Psoas muscle (tissue), 8 donors: ENCODE measurements around the gene RBFOX1. TPM values are rescaled to one million over a fixed set of nuclear protein-coding genes. Genes with fewer than 3 reads are reported as not detected.

ENCODE experiments used
- ATAC-seq, 4 donors: fragments of 200-7000 bp; cut with Tn5 transposase; one replicate each; pipeline ENCODE4 v1.9.1; 2020; ENCODE audit warnings: moderate library complexity in 3 of 4, mild to moderate bottlenecking in 2 of 4
- DNase-seq, 2 donors: peaks; one replicate each; pipeline ENCODE4 v3.0.0-alpha.2; 2020
- H3K27ac ChIP-seq: fragments of 200-600 bp; one replicate; pipeline ENCODE4 v1.8.0; 2022
- H3K27me3 ChIP-seq, 3 donors: fragments of 200-600 bp in 1 of 3; one replicate each; pipeline versions ENCODE4 v1.6.1 to v1.8.0; 2013 to 2022; ENCODE audit warnings: low read length in 2 of 3, mild to moderate bottlenecking in 2 of 3, moderate library complexity in 1 of 3; ENCODE audit not compliant: insufficient read depth in 3 of 3
- H3K36me3 ChIP-seq, 2 donors: fragments of 200-600 bp in 1 of 2; one replicate each; pipeline versions ENCODE4 v1.6.1 to v1.8.0; 2013 to 2022; ENCODE audit warnings: low read depth in 1 of 2, mild to moderate bottlenecking in 1 of 2, moderate library complexity in 1 of 2; ENCODE audit not compliant: insufficient read depth in 1 of 2
- H3K4me1 ChIP-seq: fragments of 200-600 bp; one replicate; pipeline ENCODE4 v1.8.0; 2022
- H3K4me3 ChIP-seq: fragments of 200-600 bp; one replicate; pipeline ENCODE4 v1.8.0; 2022; ENCODE audit warnings: mild to moderate bottlenecking
- H3K9me3 ChIP-seq: fragments of 200-600 bp; one replicate; pipeline ENCODE4 v1.8.0; 2022
- WGBS, 3 donors: extraction: QIAGEN DNeasy Blood & Tissue Kit; methylation state at CpG; one replicate each; pipeline versions ENCODE4 v1.1.6 to v1.1.7; 2013; 5-methylcytosine and 5-hydroxymethylcytosine counted together
- intact Hi-C, 2 donors: fragments of 100-400 bp; cut with DNase I; formaldehyde crosslinking; loops; one replicate each; pipeline versions ENCODE4 v1.11.0 to v1.14.2; 2022
- polyA plus RNA-seq, 3 donors: library from polyadenylated mRNA; stranded (reverse); fragments of 200-250 nt; gene quantifications; one replicate each; pipeline ENCODE4 v1.2.3, GENCODE V29; 2013
- total RNA-seq, 4 donors: library from RNA; stranded (reverse); fragmentation: NEBNext Ultra II Directional in 2 of 4; extraction: Animal tissue kit (Norgen Biotek cat#: 25700) in 2 of 4; gene quantifications; one replicate each; pipeline versions ENCODE4 v1.2.1 to v1.2.4, GENCODE V29; 2021 to 2023
- TF ChIP-seq, protein P1 (sequence below): fragments of 200-600 bp; IDR thresholded peaks from one replicate; pipeline ENCODE4 v1.8.0; 2022; ENCODE audit warnings: antibody characterized with exemption
- donor health status: healthy with polysubstance abuse.
- donor health status: DM: no; HTN: no; CAD: no; lungs with moderate emphysema.
- donor health status: Bipolar disorder and iron deficiency.
- donor health status: healthy.
- donor health status: DM: yes; HTN: yes; CAD: no.
- donor health status: DM: no; HTN: no; CAD: no.
- donor health status: DM: no; HTN: no; CAD: no.
- donor health status: DM: yes; HTN: yes; CAD: no.

RBFOX1 gene
- total and polyA plus RNA-seq, 7 donors: 2.8 to 141 (median 113) TPM

DNA sequence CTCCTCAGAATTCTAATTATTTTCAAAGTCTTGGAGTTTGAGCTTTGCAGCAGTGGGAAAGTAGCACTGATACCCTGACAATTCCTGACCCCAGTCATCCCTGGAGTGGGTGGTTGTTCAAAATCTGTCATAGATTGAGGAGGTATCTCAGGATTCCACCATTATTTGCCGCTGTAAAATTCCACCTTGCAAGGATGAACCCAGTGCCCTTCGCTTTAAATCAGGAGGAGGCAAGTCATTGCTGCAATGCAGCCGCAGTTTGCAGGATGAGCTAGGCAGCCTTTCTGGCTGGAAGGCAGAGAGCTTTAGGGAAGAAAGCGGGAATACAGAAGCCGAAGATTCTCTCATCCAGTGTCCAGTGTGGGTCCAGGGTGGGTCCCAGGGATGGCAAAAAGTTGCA, 296.9 kb downstream of the RBFOX1 start:
- 88 to 91% (median 91%) methylated on average over 5 of the region's 5 CpGs for WGBS, 3 donors

DNA sequence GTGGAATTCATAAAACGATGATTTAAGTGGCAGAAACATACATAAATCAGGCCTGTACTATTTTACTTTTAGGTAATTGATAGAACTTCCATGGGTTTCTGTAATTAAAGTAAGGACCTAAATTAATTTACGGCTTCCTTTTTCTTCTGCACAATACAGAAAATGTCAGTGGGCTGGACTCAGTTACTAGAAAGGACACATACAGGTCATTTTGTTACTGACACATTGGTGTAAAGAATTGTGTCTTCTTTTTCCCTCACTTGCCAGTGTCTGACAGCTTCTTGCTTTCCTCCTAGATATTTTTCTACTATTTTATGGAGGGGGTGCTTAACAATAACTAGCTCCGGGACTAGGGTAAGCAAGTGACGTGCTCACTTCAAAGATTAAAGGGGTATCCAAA, 304.8 kb downstream of the RBFOX1 start:
- DNase-seq (no peak), ATAC-seq (no peak)
- H3K4me1 ChIP-seq: no peaks in the 10 kb centered on the region
- peaks cover 0 to 19% of the 10 kb centered on the region in 2 donors for H3K36me3 ChIP-seq
- TF ChIP-seq, protein P1, sequence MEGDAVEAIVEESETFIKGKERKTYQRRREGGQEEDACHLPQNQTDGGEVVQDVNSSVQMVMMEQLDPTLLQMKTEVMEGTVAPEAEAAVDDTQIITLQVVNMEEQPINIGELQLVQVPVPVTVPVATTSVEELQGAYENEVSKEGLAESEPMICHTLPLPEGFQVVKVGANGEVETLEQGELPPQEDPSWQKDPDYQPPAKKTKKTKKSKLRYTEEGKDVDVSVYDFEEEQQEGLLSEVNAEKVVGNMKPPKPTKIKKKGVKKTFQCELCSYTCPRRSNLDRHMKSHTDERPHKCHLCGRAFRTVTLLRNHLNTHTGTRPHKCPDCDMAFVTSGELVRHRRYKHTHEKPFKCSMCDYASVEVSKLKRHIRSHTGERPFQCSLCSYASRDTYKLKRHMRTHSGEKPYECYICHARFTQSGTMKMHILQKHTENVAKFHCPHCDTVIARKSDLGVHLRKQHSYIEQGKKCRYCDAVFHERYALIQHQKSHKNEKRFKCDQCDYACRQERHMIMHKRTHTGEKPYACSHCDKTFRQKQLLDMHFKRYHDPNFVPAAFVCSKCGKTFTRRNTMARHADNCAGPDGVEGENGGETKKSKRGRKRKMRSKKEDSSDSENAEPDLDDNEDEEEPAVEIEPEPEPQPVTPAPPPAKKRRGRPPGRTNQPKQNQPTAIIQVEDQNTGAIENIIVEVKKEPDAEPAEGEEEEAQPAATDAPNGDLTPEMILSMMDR: no peak
- H3K4me3 ChIP-seq: no peak overlapping the region
- H3K27ac ChIP-seq: no peak overlapping the region
- H3K9me3 ChIP-seq: no peaks in the 10 kb centered on the region
- 80 to 90% (median 89%) methylated on average over 4 of the region's 4 CpGs for WGBS, 3 donors
- intact Hi-C loops: no loop called here
- H3K27me3 ChIP-seq: no peaks in the 10 kb centered on the region

More for the DNA sequence above, 296.9 kb downstream of the RBFOX1 start:
- H3K36me3 ChIP-seq: peaks cover 0 to 42% of the 10 kb centered on the region in 2 donors
- DNase-seq (no peak), ATAC-seq (no peak)
- H3K27ac ChIP-seq: no peak overlapping the region
- no peaks in the 10 kb centered on the region for H3K27me3 ChIP-seq
- TF ChIP-seq, protein P1: no peak
- no peaks in the 10 kb centered on the region for H3K4me1 ChIP-seq
- intact Hi-C loops: no loop called here
- no peak overlapping the region for H3K4me3 ChIP-seq
- no peaks in the 10 kb centered on the region for H3K9me3 ChIP-seq

DNA sequence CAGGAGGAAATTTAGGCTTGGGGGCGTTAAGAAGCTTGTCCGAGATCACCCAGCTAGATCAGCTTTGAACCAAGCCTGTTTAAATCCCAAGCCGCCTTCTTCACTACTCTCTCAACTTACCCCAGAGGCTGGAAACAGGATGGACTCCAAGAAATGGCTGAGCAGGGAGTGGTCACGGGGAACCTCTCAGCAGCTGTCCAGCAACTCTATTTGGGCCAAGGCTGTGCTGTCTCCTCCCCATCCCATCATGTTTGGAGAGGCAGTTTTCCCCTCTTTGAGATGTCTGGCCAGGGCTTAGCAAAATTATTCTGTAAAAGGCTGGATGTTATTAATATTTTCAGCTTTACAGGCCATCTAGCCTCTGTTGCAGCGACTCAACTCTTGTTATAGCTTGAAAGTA, 305.7 kb downstream of the RBFOX1 start:
- H3K9me3 ChIP-seq: no peaks in the 10 kb centered on the region
- intact Hi-C loops: no loop called here
- ATAC-seq: no peak
- no peaks in the 10 kb centered on the region for H3K4me1 ChIP-seq
- DNase-seq: no peak
- H3K27me3 ChIP-seq: no peaks in the 10 kb centered on the region
- no peak overlapping the region for H3K4me3 ChIP-seq
- WGBS, 3 donors: 75 to 83% (median 77%) methylated on average over 5 of the region's 5 CpGs
- H3K36me3 ChIP-seq: peaks cover 0 to 26% of the 10 kb centered on the region in 2 donors
- TF ChIP-seq, protein P1: no peak
- no peak overlapping the region for H3K27ac ChIP-seq

DNA sequence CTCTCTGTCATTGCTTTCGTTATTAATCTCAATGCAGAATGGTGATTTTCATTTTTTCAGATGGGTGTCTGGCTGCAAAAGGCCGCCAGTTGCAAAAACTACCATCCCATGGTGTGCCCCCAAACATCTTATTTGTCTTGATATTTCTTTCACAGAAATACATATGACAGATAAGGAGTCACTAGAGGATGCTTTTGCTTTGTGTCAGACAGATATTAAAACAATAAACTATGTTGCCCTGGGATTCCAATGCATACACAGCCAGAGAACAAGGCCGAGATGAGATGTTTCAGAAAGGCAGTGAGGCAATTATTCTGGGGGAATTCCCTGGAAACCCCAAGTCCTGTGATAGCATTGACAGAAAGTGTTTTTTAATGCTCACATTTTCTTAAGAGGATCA, 307.7 kb downstream of the RBFOX1 start:
- Histone ChIP-seq H3K27ac (no peak overlapping the region), H3K4me1 (no peaks in the 10 kb centered on the region), H3K4me3 (no peak overlapping the region), H3K36me3 (peaks cover 0 to 15% of the 10 kb centered on the region in 2 donors), H3K9me3 (no peaks in the 10 kb centered on the region), H3K27me3 (no peaks in the 10 kb centered on the region)
- 77 to 85% (median 80%) methylated on average over 3 of the region's 3 CpGs for WGBS, 3 donors
- no peak for DNase-seq
- no peak for ATAC-seq
- TF ChIP-seq, protein P1: no peak
- intact Hi-C loops: no loop called here

DNA sequence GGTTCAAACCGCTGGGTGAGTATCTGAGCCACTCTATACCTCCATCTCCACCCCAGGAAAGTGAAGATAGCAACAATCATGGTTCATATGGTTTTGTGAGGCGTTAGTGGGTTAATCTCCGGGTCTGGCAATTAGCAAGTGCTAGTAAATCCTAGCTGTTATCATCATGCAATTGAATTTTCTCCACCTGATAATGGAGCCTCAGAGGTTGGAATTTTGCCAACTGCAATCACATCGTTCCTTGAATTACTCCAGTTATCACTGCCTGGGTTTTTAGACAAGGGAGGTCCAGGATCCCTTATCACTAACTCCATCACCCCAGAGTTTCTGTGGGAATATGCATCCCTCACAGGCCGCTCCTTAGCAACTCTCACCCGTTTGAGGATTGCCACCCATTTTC, 311.5 kb downstream of the RBFOX1 start:
- WGBS, 3 donors: 61 to 68% (median 62%) methylated on average over 6 of the region's 6 CpGs
- Histone ChIP-seq H3K9me3 (no peaks in the 10 kb centered on the region), H3K27me3 (no peaks in the 10 kb centered on the region), H3K4me1 (no peaks in the 10 kb centered on the region), H3K36me3 (peaks cover 0 to 8% of the 10 kb centered on the region in 2 donors), H3K27ac (no peak overlapping the region), H3K4me3 (no peak overlapping the region)
- TF ChIP-seq, protein P1: no peak
- DNase-seq (no peak), ATAC-seq (no peak)
- intact Hi-C loops: no loop called here
